GM12874 (cell line): ENCODE data around the gene IQCM.

Experiments used
- CTCF ChIP-seq: IDR thresholded peaks from 2 replicates; pipeline ENCODE4 v1.5.1; 2011; ENCODE audit warnings: low read depth, mild to moderate bottlenecking, control low read depth, low read length, moderate library complexity; ENCODE audit not compliant: insufficient read depth

IQCM gene

GRCh38 chr4:149728444-149728843 lies 87.2 kb downstream of the IQCM start:
- no peak for TF ChIP-seq CTCF

GRCh38 chr4:149727663-149728062 lies 88.0 kb downstream of the IQCM start:
- no peak for TF ChIP-seq CTCF

GRCh38 chr4:149723065-149723464 lies 92.6 kb downstream of the IQCM start:
- TF ChIP-seq CTCF, result no peak

- no peak for TF ChIP-seq CTCF
These were observed 95.8 kb downstream of the IQCM start for GRCh38 chr4:149719806-149720205.

- no peak for TF ChIP-seq CTCF
These were observed 96.3 kb downstream of the IQCM start for GRCh38 chr4:149719357-149719756.

GRCh38 chr4:149718500-149718899 lies 97.1 kb downstream of the IQCM start:
- TF ChIP-seq CTCF, result no peak

GRCh38 chr4:149716728-149717127 lies 98.9 kb downstream of the IQCM start:
- TF ChIP-seq CTCF, result no peak
